ENCODE data around the gene VSIG10. TPM values are rescaled to one million over a fixed set of nuclear protein-coding genes. Genes with fewer than 3 reads are reported as not detected.

VSIG10 gene
- total and polyA plus RNA-seq, 8 donors = 8.3 to 300 (median 23.1) TPM

- intact Hi-C loops (cut with DNase I; ENCODE audit: low total_unique reads) = no loop called here
- H3K4me1 ChIP-seq = peaks cover 12 to 39% (median 22%) of the 10 kb centered on the region in 4 donors
- 69 to 84% (median 76%) methylated on average over 1 of the region's 1 CpG for WGBS, 5 donors
- DNase-seq = no peak
- no peaks in the 10 kb centered on the region for H3K27me3 ChIP-seq
- H3K9me3 ChIP-seq = no peaks in the 10 kb centered on the region
- H3K36me3 ChIP-seq = peaks cover 0 to 9% (median 6%) of the 10 kb centered on the region in 4 donors
- TF ChIP-seq POLR2AphosphoS5 (IDR thresholded peaks at IDR 0.05) (no peak), CTCF (IDR thresholded peaks at IDR 0.05) (no peak), POLR2A (IDR thresholded peaks at IDR 0.05) (no peak), EP300 (IDR thresholded peaks at IDR 0.05) (no peak)
- H3K27ac ChIP-seq = peak overlapping the region in 2 of 5 donors; percentile 43 to 97
- no peak overlapping the region for H3K4me3 ChIP-seq
Observed at GRCh38 chr12:118065380-118065779, 38.4 kb downstream of the VSIG10 start.

- Histone ChIP-seq H3K4me3 (no peak overlapping the region), H3K9me3 (no peaks in the 10 kb centered on the region), H3K36me3 (peaks cover 0 to 7% (median 3%) of the 10 kb centered on the region in 4 donors), H3K27ac (peak overlapping the region in 3 of 5 donors; percentile 27 to 97 (median 43)), H3K4me1 (peaks cover 12 to 47% (median 29%) of the 10 kb centered on the region in 4 donors), H3K27me3 (no peaks in the 10 kb centered on the region)
- DNase-seq = peak in 1 of 2 donors; percentile 34
- 43 to 58% (median 46%) methylated on average over 2 of the region's 2 CpGs for WGBS, 5 donors
- intact Hi-C loops (cut with DNase I; ENCODE audit: low total_unique reads) = no loop called here
- no peak for TF ChIP-seq POLR2AphosphoS5 (IDR thresholded peaks at IDR 0.05)
- TF ChIP-seq EP300 (IDR thresholded peaks at IDR 0.05) = no peak
- no peak for TF ChIP-seq CTCF (IDR thresholded peaks at IDR 0.05)
- no peak for TF ChIP-seq POLR2A (IDR thresholded peaks at IDR 0.05)
Observed at GRCh38 chr12:118064608-118065007, 39.2 kb downstream of the VSIG10 start.

GRCh38 chr12:118063576-118064391, 40.0 kb downstream of the VSIG10 start:
- DNase-seq = peak in 1 of 2 donors; percentile 26
- H3K36me3 ChIP-seq = peaks cover 0 to 7% (median 2%) of the 10 kb centered on the region in 4 donors
- H3K27me3 ChIP-seq = no peaks in the 10 kb centered on the region
- peak overlapping the region; percentile 30 to 99 (median 98) for H3K27ac ChIP-seq
- TF ChIP-seq POLR2A (IDR thresholded peaks at IDR 0.05) (no peak), POLR2AphosphoS5 (IDR thresholded peaks at IDR 0.05) (no peak), CTCF (IDR thresholded peaks at IDR 0.05) (no peak), EP300 (IDR thresholded peaks at IDR 0.05) (no peak)
- WGBS, 5 donors = 27 to 55% (median 39%) methylated on average over 4 of the region's 4 CpGs
- peaks cover 12 to 55% (median 35%) of the 10 kb centered on the region in 4 donors for H3K4me1 ChIP-seq
- H3K4me3 ChIP-seq = no peak overlapping the region
- intact Hi-C loops (cut with DNase I; ENCODE audit: low total_unique reads) = no loop called here
- no peaks in the 10 kb centered on the region for H3K9me3 ChIP-seq

GRCh38 chr12:118061873-118062843, 41.7 kb downstream of the VSIG10 start:
- Histone ChIP-seq H3K4me1 (peaks cover 14 to 71% (median 49%) of the 10 kb centered on the region in 4 donors), H3K36me3 (peaks cover 0 to 7% (median 2%) of the 10 kb centered on the region in 4 donors), H3K27ac (peak overlapping the region; percentile 97 to 99 (median 98)), H3K27me3 (no peaks in the 10 kb centered on the region), H3K4me3 (peak overlapping the region; percentile 65 to 83 (median 76)), H3K9me3 (no peaks in the 10 kb centered on the region)
- DNase-seq = peak; percentile 45 to 78
- WGBS, 5 donors = 1 to 2% (median 1%) methylated on average over 44 of the region's 44 CpGs
- TF ChIP-seq POLR2AphosphoS5 (IDR thresholded peaks at IDR 0.05) (peak in 2 of 3 donors; percentile 3 to 16), POLR2A (IDR thresholded peaks at IDR 0.05) (peak in 1 of 4 donors; percentile 32), EP300 (IDR thresholded peaks at IDR 0.05) (no peak)
- intact Hi-C loops (cut with DNase I; ENCODE audit: low total_unique reads) = no loop called here
